AG20443 (cell line): ENCODE data around the gene TMEM45A.

ENCODE experiments used
- DNase-seq: peaks from one replicate; pipeline ENCODE4 v3.0.0; 2012; ENCODE audit warnings: low spot score, mixed read lengths

TMEM45A gene

GRCh38 chr3:100615684-100616083, 123.3 kb downstream of the TMEM45A start:
- peak; percentile 18 for DNase-seq

DNA sequence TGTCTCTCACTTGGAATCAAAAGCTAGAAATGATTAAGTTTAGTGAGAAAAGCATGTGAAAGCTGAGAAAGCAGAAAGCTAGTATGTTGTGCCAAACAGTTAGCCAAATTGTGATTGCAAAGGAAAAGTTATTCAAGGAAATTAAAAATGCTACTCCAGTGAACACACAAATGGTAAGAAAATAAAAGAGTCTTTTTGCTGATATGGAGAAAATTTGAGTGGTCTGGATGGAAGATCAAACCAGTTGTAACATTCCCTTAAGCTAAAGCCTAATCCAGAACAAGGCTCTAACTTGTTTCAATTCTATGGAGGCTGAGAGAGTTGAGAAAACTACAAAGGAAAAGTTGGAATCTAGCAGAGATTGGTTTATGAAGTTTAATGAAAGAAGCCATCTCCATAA, 128.8 kb downstream of the TMEM45A start:
- DNase-seq, result no peak
